Adrenal gland (tissue), 12 donors: ENCODE results near the gene LRRC46. TPM values are rescaled to one million over a fixed set of nuclear protein-coding genes. Genes with fewer than 3 reads are reported as not detected.

Source experiments
- DNase-seq, 7 donors: peaks; one replicate each; pipeline ENCODE4 v3.0.0-alpha.2; 2019 to 2020
- H3K27ac ChIP-seq, 5 donors: fragments of 200-600 bp; sonication (generic) in 4 of 5; 1 replicate in 3 of 5; 2 replicates in 2 of 5; pipeline versions ENCODE4 v1.5.1 to v1.8.0; 2016 to 2020; ENCODE audit warnings: mild to moderate bottlenecking in 1 of 5
- H3K27me3 ChIP-seq: fragments of 200-600 bp; 2 replicates; pipeline ENCODE4 v1.8.0; 2021
- H3K36me3 ChIP-seq, 2 donors: fragments of 200-600 bp; replicated peaks in 1 of 2; 1 replicate in 1 of 2; 2 replicates in 1 of 2; pipeline versions ENCODE4 v1.5.1 to v1.8.0; 2018 to 2022
- H3K4me1 ChIP-seq, 2 donors: fragments of 200-600 bp; replicated peaks in 1 of 2; 1 replicate in 1 of 2; 2 replicates in 1 of 2; pipeline versions ENCODE4 v1.5.1 to v1.8.0; 2018 to 2021
- H3K4me3 ChIP-seq, 4 donors: fragments of 200-600 bp; sonication (generic) in 3 of 4; one replicate each; pipeline ENCODE4 v1.5.1; 2016 to 2018
- H3K9me3 ChIP-seq, 3 donors: fragments of 200-600 bp; sonication (generic) in 1 of 3; replicated peaks in 1 of 3; 1 replicate in 2 of 3; 2 replicates in 1 of 3; pipeline versions ENCODE4 v1.5.1 to v1.8.0; 2016 to 2021
- CTCF ChIP-seq, 6 experiments: fragments of 450-650 bp in 4 of 6; fragments of 200-600 bp in 2 of 6; sonication (generic) in 1 of 6; IDR thresholded peaks; 1 replicate in 5 of 6; 2 replicates in 1 of 6; pipeline versions ENCODE4 v1.5.1 to v1.8.0; 2016 to 2021; ENCODE audit warnings: antibody characterized with exemption in 6 of 6, mild to moderate bottlenecking in 2 of 6, moderate library complexity in 1 of 6
- POLR2A ChIP-seq, 2 donors: fragments of 450-650 bp; IDR thresholded peaks; one replicate each; pipeline ENCODE4 v1.6.1; 2017; ENCODE audit warnings: antibody characterized with exemption in 2 of 2, mild to moderate bottlenecking in 2 of 2, moderate library complexity in 1 of 2
- whole genome bisulfite sequencing, 4 donors: extraction: QIAGEN DNeasy Blood & Tissue Kit in 2 of 4; methylation state at CpG; one replicate each; pipeline versions ENCODE4 v1.1.5 to v1.1.7; 2013 to 2017; 5-methylcytosine and 5-hydroxymethylcytosine counted together
- intact Hi-C, 2 donors: fragments of 100-400 bp; cut with DNase I; formaldehyde crosslinking; loops; one replicate each; pipeline versions ENCODE4 v1.14.1 to v1.15.0; 2022 to 2023
- polyA plus RNA-seq, 3 donors: library from polyadenylated mRNA; stranded (reverse); fragments of 200-250 nt in 2 of 3; fragments of 350-450 nt in 1 of 3; fragmentation: Illumina TruSeq in 1 of 3; extraction: RNeasy Lipid Tissue Mini Kit (QIAGEN cat#74804) in 1 of 3; gene quantifications; one replicate each; pipeline ENCODE4 v1.2.3, GENCODE V29; 2013 to 2014
- total RNA-seq, 9 donors: library from RNA; depleted of rRNA in 4 of 9; stranded (reverse); fragments of >200 nt in 4 of 9; fragments of 120-200 nt in 1 of 9; fragmentation: NEBNext Ultra II Directional in 1 of 9; extraction: Animal tissue kit (Norgen Biotek cat#: 25700) in 1 of 9; gene quantifications; one replicate each; pipeline versions ENCODE4 v1.1.0 to v1.2.4, GENCODE V29; 2013 to 2023
- donor health status: healthy with polysubstance abuse.
- donor health status: Bipolar disorder and iron deficiency.
- donor health status: DM: yes; HTN: yes; CAD: no.
- donor health status: DM: no; HTN: no; CAD: no.
- donor health status: DM: no; HTN: no; CAD: no.
- donor health status: DM: yes; HTN: yes; CAD: no.

LRRC46 gene
- total and polyA plus RNA-seq, 12 donors = 0.11 to 2.3 (median 0.61) TPM; not detected in 3

- intact Hi-C loops = loop anchor here in 1 of 2 donors (10.0 kb wide), 1 partner anchor 136 kb away; no protein-coding TSS in a partner anchor
- no peak for DNase-seq
- Histone ChIP-seq H3K4me1 (no peaks in the 10 kb centered on the region), H3K27me3 (peaks cover 9% of the 10 kb centered on the region), H3K4me3 (no peak overlapping the region), H3K36me3 (no peaks in the 10 kb centered on the region), H3K27ac (no peak overlapping the region), H3K9me3 (no peaks in the 10 kb centered on the region)
- WGBS, 4 donors = 80 to 91% (median 89%) methylated on average over 10 to 12 of the region's 12 CpGs
- no peak for TF ChIP-seq POLR2A (IDR thresholded peaks at IDR 0.05)
Observed at GRCh38 chr17:47800686-47801085, 30.8 kb upstream of the LRRC46 start.

GRCh38 chr17:47801176-47801765 lies 30.2 kb upstream of the LRRC46 start:
- Histone ChIP-seq H3K4me3 (no peak overlapping the region), H3K36me3 (no peaks in the 10 kb centered on the region), H3K27ac (no peak overlapping the region), H3K4me1 (no peaks in the 10 kb centered on the region), H3K27me3 (peaks cover 8% of the 10 kb centered on the region), H3K9me3 (no peaks in the 10 kb centered on the region)
- WGBS, 4 donors = 77 to 88% (median 86%) methylated on average over 4 of the region's 4 CpGs
- no peak for TF ChIP-seq POLR2A (IDR thresholded peaks at IDR 0.05)
- no peak for TF ChIP-seq CTCF (IDR thresholded peaks at IDR 0.05)
- intact Hi-C loops = loop anchor here in 1 of 2 donors (10.0 kb wide), 1 partner anchor 136 kb away; no protein-coding TSS in a partner anchor
- no peak for DNase-seq

GRCh38 chr17:47801906-47802305 lies 29.6 kb upstream of the LRRC46 start:
- 33 to 49% (median 37%) methylated on average over 5 to 6 of the region's 6 CpGs for WGBS, 4 donors
- Histone ChIP-seq H3K27me3 (peaks cover 2% of the 10 kb centered on the region), H3K4me1 (no peaks in the 10 kb centered on the region), H3K9me3 (no peaks in the 10 kb centered on the region), H3K27ac (no peak overlapping the region), H3K4me3 (no peak overlapping the region), H3K36me3 (no peaks in the 10 kb centered on the region)
- intact Hi-C loops = loop anchor here in 1 of 2 donors (10.0 kb wide), 1 partner anchor 137 kb away; no protein-coding TSS in a partner anchor
- DNase-seq = no peak
- TF ChIP-seq POLR2A (IDR thresholded peaks at IDR 0.05) (no peak), CTCF (IDR thresholded peaks at IDR 0.05) (no peak)

- TF ChIP-seq CTCF (IDR thresholded peaks at IDR 0.05) (peak; percentile 27 to 60 (median 48)), POLR2A (IDR thresholded peaks at IDR 0.05) (no peak)
- no peaks in the 10 kb centered on the region for H3K4me1 ChIP-seq
- H3K27ac ChIP-seq = no peak overlapping the region
- H3K4me3 ChIP-seq = no peak overlapping the region
- intact Hi-C loops = loop anchor here in 1 of 2 donors (10.0 kb wide), 1 partner anchor 138 kb away; no protein-coding TSS in a partner anchor
- no peaks in the 10 kb centered on the region for H3K9me3 ChIP-seq
- peak; percentile 46 to 73 (median 54) for DNase-seq
- 32 to 54% (median 38%) methylated on average over 5 to 9 of the region's 9 CpGs for WGBS, 4 donors
- H3K27me3 ChIP-seq = peaks cover 2% of the 10 kb centered on the region
- peaks cover 0 to 3% of the 10 kb centered on the region in 2 donors for H3K36me3 ChIP-seq
Observed at GRCh38 chr17:47802341-47803022, 29.0 kb upstream of the LRRC46 start.
